Measurements from ENCODE around the gene HDAC9. TPM values are rescaled to one million over a fixed set of nuclear protein-coding genes. Genes with fewer than 3 reads are reported as not detected.

Gene HDAC9
- polyA plus RNA-seq, 3 donors: 41.7 to 51.2 (median 44.2) TPM

DNA sequence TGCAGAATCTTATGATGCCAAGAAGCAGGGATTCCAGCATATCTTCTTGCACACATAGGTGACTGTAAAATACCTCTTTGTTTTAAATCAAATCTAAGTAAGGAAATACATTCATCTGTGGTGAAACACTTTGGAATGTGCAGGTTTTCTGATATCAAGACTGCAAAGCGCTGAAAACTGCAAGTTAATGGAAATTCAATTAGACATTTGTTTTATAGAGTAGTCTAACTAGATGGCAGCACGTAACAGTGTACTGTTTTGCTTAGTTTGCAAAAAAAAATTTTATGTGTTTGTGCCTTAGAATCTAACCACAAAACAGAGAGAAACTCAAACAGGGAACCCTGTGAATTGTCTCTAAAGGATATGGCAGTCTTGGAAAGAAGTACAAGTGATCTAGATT, 259.2 kb downstream of the HDAC9 start:
- no peak overlapping the region for H3K4me2 ChIP-seq (replicated peaks; ENCODE audit: extremely low read depth, low read length, poor library complexity, severe bottlenecking)
- no peak overlapping the region for H2AFZ ChIP-seq (ENCODE audit: insufficient read depth, low read depth, low read length, poor library complexity, severe bottlenecking)
- H4K20me1 ChIP-seq (ENCODE audit: insufficient read depth, low read length): no peaks in the 10 kb centered on the region
- no peaks in the 10 kb centered on the region for H3K4me1 Mint-ChIP-seq
- no peaks in the 10 kb centered on the region for H3K9me3 Mint-ChIP-seq
- no peak overlapping the region for H3K27ac ChIP-seq (ENCODE audit: low read depth in 1 of 2, low read length in 2 of 2)
- H3K9me3 ChIP-seq (replicated peaks in 1 of 2; ENCODE audit: control insufficient read depth in 1 of 2, insufficient read depth in 1 of 2, low read length in 2 of 2): no peaks in the 10 kb centered on the region
- WGBS (ENCODE audit: insufficient coverage): no CpG with 5 or more reads among the region's 2 CpGs
- no peak for DNase-seq
- no peak overlapping the region for H3K9ac ChIP-seq (ENCODE audit: insufficient read depth, low read length, poor library complexity, severe bottlenecking)
- no peaks in the 10 kb centered on the region for H3K4me1 ChIP-seq (ENCODE audit: control insufficient read depth in 1 of 2, insufficient read depth in 2 of 2, low read length in 2 of 2)
- no peak overlapping the region for H3K4me3 Mint-ChIP-seq
- H3K79me2 ChIP-seq (ENCODE audit: insufficient read depth, low read length): no peaks in the 10 kb centered on the region
- H3K27me3 ChIP-seq (ENCODE audit: control insufficient read depth in 2 of 2, insufficient read depth in 2 of 2, low read length in 2 of 2): no peaks in the 10 kb centered on the region
- H3K27me3 Mint-ChIP-seq (ENCODE audit: low read depth in 3 of 3): no peaks in the 10 kb centered on the region
- intact Hi-C loops (cut with micrococcal nuclease): no loop called here
- H3K4me3 ChIP-seq (replicated peaks in 1 of 3; ENCODE audit: low read depth in 2 of 3, low read length in 3 of 3): no peak overlapping the region
- no peaks in the 10 kb centered on the region for H3K36me3 Mint-ChIP-seq
- peaks cover 0 to 4% of the 10 kb centered on the region in 2 donors for H3K36me3 ChIP-seq (replicated peaks in 1 of 2; ENCODE audit: control insufficient read depth in 1 of 2, insufficient read depth in 2 of 2, low read length in 2 of 2)
- no peak for TF ChIP-seq CTCF (IDR thresholded peaks at IDR 0.05)
- H3K27ac Mint-ChIP-seq: no peak overlapping the region

- no peaks in the 10 kb centered on the region for H3K36me3 ChIP-seq (replicated peaks in 1 of 2; ENCODE audit: control insufficient read depth in 1 of 2, insufficient read depth in 2 of 2, low read length in 2 of 2)
- no peak overlapping the region for H3K4me3 ChIP-seq (replicated peaks in 1 of 3; ENCODE audit: low read depth in 2 of 3, low read length in 3 of 3)
- no peak overlapping the region for H3K9ac ChIP-seq (ENCODE audit: insufficient read depth, low read length, poor library complexity, severe bottlenecking)
- no peaks in the 10 kb centered on the region for H4K20me1 ChIP-seq (ENCODE audit: insufficient read depth, low read length)
- no peak overlapping the region for H2AFZ ChIP-seq (ENCODE audit: insufficient read depth, low read depth, low read length, poor library complexity, severe bottlenecking)
- H3K9me3 ChIP-seq (replicated peaks in 1 of 2; ENCODE audit: control insufficient read depth in 1 of 2, insufficient read depth in 1 of 2, low read length in 2 of 2): no peaks in the 10 kb centered on the region
- intact Hi-C loops (cut with micrococcal nuclease): no loop called here
- TF ChIP-seq CTCF (IDR thresholded peaks at IDR 0.05): no peak
- DNase-seq: no peak
- no peak overlapping the region for H3K4me2 ChIP-seq (replicated peaks; ENCODE audit: extremely low read depth, low read length, poor library complexity, severe bottlenecking)
- no CpG with 5 or more reads among the region's 4 CpGs for WGBS (ENCODE audit: insufficient coverage)
- no peaks in the 10 kb centered on the region for H3K4me1 ChIP-seq (ENCODE audit: control insufficient read depth in 1 of 2, insufficient read depth in 2 of 2, low read length in 2 of 2)
- no peaks in the 10 kb centered on the region for H3K27me3 ChIP-seq (ENCODE audit: control insufficient read depth in 2 of 2, insufficient read depth in 2 of 2, low read length in 2 of 2)
- no peaks in the 10 kb centered on the region for H3K9me3 Mint-ChIP-seq
- H3K4me1 Mint-ChIP-seq: no peaks in the 10 kb centered on the region
- no peak overlapping the region for H3K27ac Mint-ChIP-seq
- H3K4me3 Mint-ChIP-seq: no peak overlapping the region
- no peaks in the 10 kb centered on the region for H3K36me3 Mint-ChIP-seq
- no peaks in the 10 kb centered on the region for H3K79me2 ChIP-seq (ENCODE audit: insufficient read depth, low read length)
- no peak overlapping the region for H3K27ac ChIP-seq (ENCODE audit: low read depth in 1 of 2, low read length in 2 of 2)
- no peaks in the 10 kb centered on the region for H3K27me3 Mint-ChIP-seq (ENCODE audit: low read depth in 3 of 3)
These were observed 260.2 kb downstream of the HDAC9 start for GRCh38 chr7:18755793-18756192.
